Glutamatergic neuron (in vitro differentiated cells): ENCODE data around the gene USH2A. TPM values are rescaled to one million over a fixed set of nuclear protein-coding genes. Genes with fewer than 3 reads are reported as not detected.

Source experiments
- DNase-seq: peaks from one replicate; pipeline ENCODE4 v3.0.0; 2022
- H3K27ac Mint-ChIP-seq: one replicate; pipeline ENCODE4 v1.8.0; 2020; ENCODE audit warnings: mild to moderate bottlenecking, mixed read lengths, inconsistent platforms; ENCODE audit not compliant: unreplicated experiment
- H3K27me3 Mint-ChIP-seq: one replicate; pipeline ENCODE4 v1.8.0; 2020; ENCODE audit warnings: mild to moderate bottlenecking, moderate library complexity, mixed read lengths, inconsistent platforms; ENCODE audit not compliant: unreplicated experiment
- H3K36me3 Mint-ChIP-seq: one replicate; pipeline ENCODE4 v1.8.0; 2020; ENCODE audit warnings: mild to moderate bottlenecking, mixed read lengths, inconsistent platforms; ENCODE audit not compliant: unreplicated experiment
- H3K4me1 Mint-ChIP-seq: one replicate; pipeline ENCODE4 v1.8.0; 2020; ENCODE audit warnings: mild to moderate bottlenecking, low read depth, mixed read lengths, inconsistent platforms; ENCODE audit not compliant: unreplicated experiment
- H3K4me3 Mint-ChIP-seq: one replicate; pipeline ENCODE4 v1.8.0; 2020; ENCODE audit warnings: mild to moderate bottlenecking, mixed read lengths, inconsistent platforms; ENCODE audit not compliant: unreplicated experiment
- H3K9me3 Mint-ChIP-seq: one replicate; pipeline ENCODE4 v1.8.0; 2020; ENCODE audit warnings: mild to moderate bottlenecking, moderate library complexity, mixed read lengths, inconsistent platforms; ENCODE audit not compliant: unreplicated experiment
- CTCF ChIP-seq: fragments of 200-600 bp; sonication (generic); IDR thresholded peaks from one replicate; pipeline ENCODE4 v1.5.0; 2021; ENCODE audit not compliant: partially characterized antibody, unreplicated experiment
- total RNA-seq: library from RNA; stranded (reverse); fragmentation: NEBNext Ultra II Directional; extraction: Animal tissue kit (Norgen Biotek cat#: 25700); gene quantifications from one replicate; pipeline ENCODE4 v1.2.1, GENCODE V29; 2021; ENCODE audit not compliant: unreplicated experiment

Gene USH2A
- total RNA-seq, 1 donor from 2014 or later = not detected

GRCh38 chr1:215887627-215888026 is 535.6 kb downstream of the USH2A start:
- no peak overlapping the region for H3K4me3 Mint-ChIP-seq
- DNase-seq = no peak
- peaks cover 26% of the 10 kb centered on the region for H3K4me1 Mint-ChIP-seq
- H3K36me3 Mint-ChIP-seq = no peaks in the 10 kb centered on the region
- TF ChIP-seq CTCF = no peak
- no peaks in the 10 kb centered on the region for H3K9me3 Mint-ChIP-seq
- no peak overlapping the region for H3K27ac Mint-ChIP-seq
- peaks cover 3% of the 10 kb centered on the region for H3K27me3 Mint-ChIP-seq

DNA sequence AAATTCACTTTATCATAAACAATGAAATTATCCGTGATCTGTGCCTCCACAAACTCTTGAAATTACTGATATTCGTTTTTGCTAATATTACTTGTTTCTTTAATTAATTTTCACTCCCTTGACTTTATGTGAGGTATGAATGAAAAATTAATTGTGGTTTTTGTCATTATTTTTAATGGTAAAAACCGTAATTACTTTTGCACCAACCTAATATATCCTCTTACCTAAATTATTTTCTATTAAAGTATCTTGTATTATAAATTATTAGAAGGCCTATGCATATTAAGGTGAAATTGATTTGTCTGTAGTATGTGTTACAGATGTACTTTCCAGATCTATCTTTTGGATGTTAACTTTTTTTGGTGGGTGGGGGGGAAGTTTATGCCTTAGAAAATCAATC is 540.2 kb downstream of the USH2A start:
- no peak overlapping the region for H3K27ac Mint-ChIP-seq

DNA sequence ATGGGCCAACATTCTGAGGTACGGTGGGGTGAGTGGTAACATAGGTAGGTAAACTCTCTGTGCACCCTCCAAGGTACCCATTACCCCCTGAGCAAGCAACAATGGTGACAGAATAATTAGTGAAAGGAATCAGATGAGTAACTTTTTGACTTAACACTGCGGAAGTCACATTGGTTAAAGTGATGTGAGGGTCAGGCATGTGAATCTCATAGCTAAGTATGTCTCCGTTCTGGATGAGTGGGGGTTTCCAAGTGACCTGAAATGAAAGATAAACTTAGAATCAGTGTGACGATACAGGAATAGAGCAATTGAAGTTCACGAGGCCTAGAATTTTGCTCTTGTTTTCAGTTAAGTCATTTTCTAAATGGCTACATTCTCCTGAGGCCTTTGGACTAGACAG is 544.4 kb downstream of the USH2A start:
- H3K4me3 Mint-ChIP-seq = no peak overlapping the region
- TF ChIP-seq CTCF = no peak
- H3K36me3 Mint-ChIP-seq = no peaks in the 10 kb centered on the region
- DNase-seq = no peak
- H3K27me3 Mint-ChIP-seq = peaks cover 2% of the 10 kb centered on the region
- H3K4me1 Mint-ChIP-seq = peaks cover 3% of the 10 kb centered on the region
- no peaks in the 10 kb centered on the region for H3K9me3 Mint-ChIP-seq
- no peak overlapping the region for H3K27ac Mint-ChIP-seq

More for the DNA sequence above, 540.2 kb downstream of the USH2A start:
- DNase-seq = no peak
- Mint-ChIP-seq H3K27me3 (peaks cover 2% of the 10 kb centered on the region), H3K36me3 (no peaks in the 10 kb centered on the region), H3K4me1 (peaks cover 3% of the 10 kb centered on the region), H3K4me3 (no peak overlapping the region), H3K9me3 (no peaks in the 10 kb centered on the region)
- TF ChIP-seq CTCF = no peak

DNA sequence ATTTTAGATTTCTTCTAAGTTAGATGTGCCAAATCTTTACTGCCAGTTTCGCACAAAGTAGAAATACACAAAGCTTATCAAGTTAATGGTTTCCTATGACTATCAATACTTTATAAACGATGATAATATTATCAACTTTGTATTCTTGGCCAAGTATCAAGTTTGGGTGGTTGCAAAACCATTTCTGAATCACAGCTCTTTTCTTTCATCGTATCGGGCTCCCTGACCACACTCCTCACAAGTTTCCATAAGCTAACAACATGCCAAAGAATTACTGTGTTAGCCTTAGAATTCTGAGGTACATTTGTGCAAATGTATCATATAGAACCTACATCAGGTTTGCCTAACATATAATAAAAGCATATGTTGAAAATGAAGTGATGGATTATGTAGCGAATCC is 545.1 kb downstream of the USH2A start:
- H3K9me3 Mint-ChIP-seq = no peaks in the 10 kb centered on the region
- DNase-seq = no peak
- no peak overlapping the region for H3K4me3 Mint-ChIP-seq
- TF ChIP-seq CTCF = no peak
- H3K36me3 Mint-ChIP-seq = no peaks in the 10 kb centered on the region
- peaks cover 1% of the 10 kb centered on the region for H3K4me1 Mint-ChIP-seq
- H3K27me3 Mint-ChIP-seq = peaks cover 2% of the 10 kb centered on the region
- no peak overlapping the region for H3K27ac Mint-ChIP-seq

GRCh38 chr1:215877452-215877951 is 545.7 kb downstream of the USH2A start:
- no peak for TF ChIP-seq CTCF
- no peaks in the 10 kb centered on the region for H3K36me3 Mint-ChIP-seq
- H3K4me1 Mint-ChIP-seq = peaks cover 1% of the 10 kb centered on the region
- no peak overlapping the region for H3K27ac Mint-ChIP-seq
- H3K27me3 Mint-ChIP-seq = peaks cover 2% of the 10 kb centered on the region
- no peaks in the 10 kb centered on the region for H3K9me3 Mint-ChIP-seq
- H3K4me3 Mint-ChIP-seq = no peak overlapping the region
- DNase-seq = no peak
